GM21529 (cell line): ENCODE results near the gene NAPEPLD.
A peak's percentile ranks its signal among the peaks of the same experiment; 100 is the strongest.
"Not testable (repeated sequence)": the region's sequence is repeated elsewhere in the genome, so short reads cannot be mapped to it uniquely, and the experiment has no call there.

ENCODE experiments used
- ATAC-seq: cut with Tn5 transposase; IDR thresholded peaks from one replicate; pipeline ENCODE4 v1.9.1; 2021; ENCODE audit not compliant: unreplicated experiment

Gene NAPEPLD

GRCh38 chr7:103148994-103149807, at the start of gene NAPEPLD:
NAPEPLD (minus strand) TSS chr7:103149099; CDS start chr7:103128776, 20,323 bp downstream.
- ATAC-seq: peak; percentile 85

GRCh38 chr7:103198079-103198478, 49.2 kb upstream of the NAPEPLD start:
- ATAC-seq: not testable (repeated sequence)

GRCh38 chr7:103195364-103195763, 46.5 kb upstream of the NAPEPLD start:
- not testable (repeated sequence) for ATAC-seq

GRCh38 chr7:103172415-103173146, 23.7 kb upstream of the NAPEPLD start:
- not testable (repeated sequence) for ATAC-seq

GRCh38 chr7:103171695-103172414, 23.0 kb upstream of the NAPEPLD start:
- ATAC-seq: not testable (repeated sequence)

GRCh38 chr7:103166921-103167544, 18.1 kb upstream of the NAPEPLD start:
- not testable (repeated sequence) for ATAC-seq

GRCh38 chr7:103163087-103163825, 14.4 kb upstream of the NAPEPLD start:
- not testable (repeated sequence) for ATAC-seq

- ATAC-seq: not testable (repeated sequence)
These were observed 13.7 kb upstream of the NAPEPLD start for GRCh38 chr7:103162641-103163040.

GRCh38 chr7:103161998-103162616, 13.2 kb upstream of the NAPEPLD start:
- not testable (repeated sequence) for ATAC-seq

- not testable (repeated sequence) for ATAC-seq
These were observed 10.2 kb upstream of the NAPEPLD start for GRCh38 chr7:103159072-103159471.

GRCh38 chr7:103155331-103156024, 6.6 kb upstream of the NAPEPLD start:
- peak; percentile 42 for ATAC-seq

GRCh38 chr7:103154042-103154441, 5.1 kb upstream of the NAPEPLD start:
- ATAC-seq: no peak

GRCh38 chr7:103152744-103153617, 4.1 kb upstream of the NAPEPLD start:
- ATAC-seq: not testable (repeated sequence)

GRCh38 chr7:103151993-103152676, 3.2 kb upstream of the NAPEPLD start:
- ATAC-seq: not testable (repeated sequence)

- no peak for ATAC-seq
These were observed 1.3 kb upstream of the NAPEPLD start for GRCh38 chr7:103150192-103150591.

GRCh38 chr7:103149808-103150180, 895 bp upstream of the NAPEPLD start:
- peak; percentile 10 for ATAC-seq

- no peak for ATAC-seq
These were observed 537 bp downstream of the NAPEPLD start for GRCh38 chr7:103148131-103148993.
